ENCODE measurements around the gene STAG3. TPM values are rescaled to one million over a fixed set of nuclear protein-coding genes. Genes with fewer than 3 reads are reported as not detected.
A peak's percentile ranks its signal among the peaks of the same experiment; 100 is the strongest.
"Not testable (repeated sequence)": the region's sequence is repeated elsewhere in the genome, so short reads cannot be mapped to it uniquely, and the experiment has no call there.

STAG3 gene
- total RNA-seq, 1 experiment from 2014 or later = 5.2 TPM

- ATAC-seq (no peak), DNase-seq (ENCODE audit: low spot score) (no peak)
- no peak overlapping the region for H3K27ac Mint-ChIP-seq
- H3K27me3 Mint-ChIP-seq (ENCODE audit: low read depth) = peaks cover 44% of the 10 kb centered on the region
- POLR2A ChIA-PET = interaction anchor here (1.0 to 1.5 kb wide), 4 partner anchors 8 to 75 kb away, joined by 3 to 21 read pairs (median 3); partner anchors contain the start of genes AP4M1, GAL3ST4, LAMTOR4 and MCM7
- H3K9me3 Mint-ChIP-seq = no peaks in the 10 kb centered on the region
- CTCF ChIA-PET = interaction anchor here (0.6 to 2.3 kb wide), 9 partner anchors 8 to 169 kb away, joined by 3 to 16 read pairs (median 4); partner anchors contain the start of gene GAL3ST4
- H3K4me3 Mint-ChIP-seq = peak overlapping the region; percentile 92
- TF ChIP-seq ZBTB43 (CRISPR knock-in tag; IDR thresholded peaks at IDR 0.05) (no peak), MAX (CRISPR knock-in tag; IDR thresholded peaks at IDR 0.05) (no peak)
- peaks cover 22% of the 10 kb centered on the region for H3K36me3 Mint-ChIP-seq
- peaks cover 23% of the 10 kb centered on the region for H3K4me1 Mint-ChIP-seq
Observed at GRCh38 chr7:100176096-100177044, 1.3 kb upstream of the STAG3 start.

- Mint-ChIP-seq H3K4me1 (peaks cover 26% of the 10 kb centered on the region), H3K27me3 (ENCODE audit: low read depth) (peaks cover 57% of the 10 kb centered on the region)
- DNase-seq (ENCODE audit: low spot score); H3K27ac Mint-ChIP-seq; POLR2A ChIA-PET; H3K4me3 Mint-ChIP-seq; H3K36me3 Mint-ChIP-seq; ATAC-seq; H3K9me3 Mint-ChIP-seq: not testable (repeated sequence)
- CTCF ChIA-PET = interaction anchor here (1.2 to 2.6 kb wide), 2 partner anchors 10 to 12 kb away, joined by 4 to 9 read pairs; partner anchors contain the start of gene GAL3ST4
Observed at GRCh38 chr7:100180084-100180483, 2.4 kb downstream of the STAG3 start.

GRCh38 chr7:100182616-100183015, 4.9 kb downstream of the STAG3 start:
- not testable (repeated sequence) for H3K36me3 Mint-ChIP-seq

GRCh38 chr7:100183090-100183489, 5.4 kb downstream of the STAG3 start:
- H3K9me3 Mint-ChIP-seq; H3K27ac Mint-ChIP-seq; POLR2A ChIA-PET; H3K36me3 Mint-ChIP-seq; CTCF ChIA-PET; ATAC-seq; DNase-seq (ENCODE audit: low spot score); H3K4me3 Mint-ChIP-seq: not testable (repeated sequence)
- Mint-ChIP-seq H3K27me3 (ENCODE audit: low read depth) (peaks cover 51% of the 10 kb centered on the region), H3K4me1 (peaks cover 15% of the 10 kb centered on the region)

More at GRCh38 chr7:100182616-100183015, 4.9 kb downstream of the STAG3 start:
- Mint-ChIP-seq H3K4me1 (peaks cover 15% of the 10 kb centered on the region), H3K27ac (peak overlapping the region; percentile 48; the same call in 1 of the 2 replicates), H3K27me3 (ENCODE audit: low read depth) (peaks cover 54% of the 10 kb centered on the region)
- DNase-seq (ENCODE audit: low spot score); POLR2A ChIA-PET; ATAC-seq; H3K9me3 Mint-ChIP-seq; H3K4me3 Mint-ChIP-seq: not testable (repeated sequence)
- CTCF ChIA-PET = interaction anchor here (0.9 to 1.2 kb wide), 3 partner anchors 11 to 52 kb away, joined by 4 to 6 read pairs (median 4); partner anchors contain the start of gene LAMTOR4

- Mint-ChIP-seq H3K4me3 (no peak overlapping the region), H3K9me3 (no peaks in the 10 kb centered on the region), H3K4me1 (peaks cover 15% of the 10 kb centered on the region), H3K27me3 (ENCODE audit: low read depth) (peaks cover 35% of the 10 kb centered on the region), H3K27ac (no peak overlapping the region), H3K36me3 (no peaks in the 10 kb centered on the region)
- ChIA-PET POLR2A (no interaction called here), CTCF (interaction anchor here (1.5 kb wide), 1 partner anchor 8 kb away, joined by 4 read pairs; the partner anchor contains the start of genes GPC2 and STAG3)
- DNase-seq (ENCODE audit: low spot score) (no peak), ATAC-seq (no peak)
- TF ChIP-seq TCF7 (CRISPR knock-in tag; IDR thresholded peaks at IDR 0.05; ENCODE audit: low read depth) (no peak), HMGA2 (CRISPR knock-in tag; IDR thresholded peaks at IDR 0.05) (no peak), FOXP1 (CRISPR knock-in tag; IDR thresholded peaks at IDR 0.05; ENCODE audit: borderline replicate concordance) (no peak), SP1 (CRISPR knock-in tag; conservative IDR thresholded peaks at IDR 0.05) (no peak), NR2C2 (CRISPR knock-in tag; IDR thresholded peaks at IDR 0.05) (no peak), FOXJ3 (CRISPR knock-in tag; IDR thresholded peaks at IDR 0.05; ENCODE audit: borderline replicate concordance) (no peak), OVOL2 (CRISPR knock-in tag; IDR thresholded peaks at IDR 0.05; ENCODE audit: borderline replicate concordance) (no peak), CREM (CRISPR knock-in tag; IDR thresholded peaks at IDR 0.05) (no peak), NFATC4 (CRISPR knock-in tag; IDR thresholded peaks at IDR 0.05) (no peak), CTCF (IDR thresholded peaks at IDR 0.05) (no peak), NFYB (CRISPR knock-in tag; conservative IDR thresholded peaks at IDR 0.05; ENCODE audit: low read depth) (no peak), CBFB (CRISPR knock-in tag; IDR thresholded peaks at IDR 0.05; ENCODE audit: low read depth) (no peak), HMGXB4 (CRISPR knock-in tag; IDR thresholded peaks at IDR 0.05) (no peak), MYBL2 (CRISPR knock-in tag; IDR thresholded peaks at IDR 0.05) (no peak), TP53 (CRISPR knock-in tag; IDR thresholded peaks at IDR 0.05) (no peak), ZBTB21 (CRISPR knock-in tag; IDR thresholded peaks at IDR 0.05; ENCODE audit: borderline replicate concordance) (no peak)
Observed at GRCh38 chr7:100185726-100186125, 8.0 kb downstream of the STAG3 start.
